HEK293 (cell line): Measurements from ENCODE around the gene LTB4R.

Experiments
- CTCF ChIA-PET: fragments of 350-600 bp; formaldehyde crosslinking; extraction: SDS; loops from one replicate; lab custom pipeline; 2021; ENCODE audit warnings: antibody characterized with exemption; lab: Yijun Ruan, JAX
- POLR2A ChIA-PET: fragments of 300-600 bp; formaldehyde crosslinking; extraction: SDS; loops from one replicate; lab custom pipeline; 2020; ENCODE audit warnings: antibody characterized with exemption, inconsistent platforms; lab: Yijun Ruan, JAX
- H3K27ac ChIP-seq: fragments of 200-500 bp; sonication (Bioruptor generic); 2 replicates; pipeline ENCODE4 v1.5.1; 2014; ENCODE audit warnings: low read depth, low read length, control low read depth, inconsistent platforms; ENCODE audit errors: extremely low read depth
- H3K36me3 ChIP-seq, 2 experiments: fragments of 200-500 bp in 1 of 2; sonication (Bioruptor generic) in 1 of 2; 1 replicate in 1 of 2; 2 replicates in 1 of 2; pipeline ENCODE4 v1.5.1; 2014 to 2017; ENCODE audit warnings: inconsistent platforms in 2 of 2, low read length in 2 of 2; ENCODE audit not compliant: control insufficient read depth in 2 of 2, insufficient read depth in 1 of 2
- H3K4me1 ChIP-seq: fragments of 200-500 bp; sonication (Bioruptor generic); 2 replicates; pipeline ENCODE4 v1.5.1; 2014; ENCODE audit warnings: mild to moderate bottlenecking, low read length, inconsistent platforms; ENCODE audit not compliant: control insufficient read depth, insufficient read depth
- H3K4me3 ChIP-seq: 2 replicates; pipeline ENCODE4 v1.5.1; 2011; ENCODE audit warnings: low read depth, mild to moderate bottlenecking, control low read depth, low read length, moderate library complexity
- H3K9me3 ChIP-seq: fragments of 200-500 bp; sonication (Bioruptor generic); 2 replicates; pipeline ENCODE4 v1.5.1; 2014; ENCODE audit warnings: low read depth, low read length, inconsistent platforms; ENCODE audit not compliant: control insufficient read depth, insufficient read depth
- GLI4 ChIP-seq: fragments of 450-650 bp; formaldehyde crosslinking; IDR thresholded peaks from 2 replicates; pipeline ENCODE4 v1.5.1; 2016; ENCODE audit warnings: missing biosample characterization, missing genetic modification characterization
- HOXA7 ChIP-seq: sonication (generic); formaldehyde crosslinking; IDR thresholded peaks from 2 replicates; pipeline ENCODE4 v1.8.1; 2022; ENCODE audit warnings: missing genetic modification reagents, borderline replicate concordance
- KLF7 ChIP-seq: fragments of 450-650 bp; formaldehyde crosslinking; IDR thresholded peaks from 2 replicates; pipeline ENCODE4 v1.5.1; 2016; ENCODE audit warnings: missing biosample characterization, missing genetic modification characterization, borderline replicate concordance
- KLF9 ChIP-seq: fragments of 450-650 bp; formaldehyde crosslinking; IDR thresholded peaks from 2 replicates; pipeline ENCODE4 v1.5.1; 2016; ENCODE audit warnings: missing biosample characterization, missing genetic modification characterization, low read depth
- ZBTB17 ChIP-seq: fragments of 450-650 bp; formaldehyde crosslinking; IDR thresholded peaks from 2 replicates; pipeline ENCODE4 v1.5.1; 2016; ENCODE audit warnings: missing biosample characterization, missing genetic modification characterization
- ZBTB7A ChIP-seq: fragments of 450-650 bp; formaldehyde crosslinking; IDR thresholded peaks from 2 replicates; pipeline ENCODE4 v1.5.1; 2016; ENCODE audit warnings: low read depth, missing biosample characterization, missing genetic modification characterization
- ZFP3 ChIP-seq: fragments of 450-650 bp; formaldehyde crosslinking; IDR thresholded peaks from 2 replicates; pipeline ENCODE4 v1.5.1; 2016; ENCODE audit warnings: low read depth, missing biosample characterization, missing genetic modification characterization
- ZNF121 ChIP-seq: fragments of 450-650 bp; formaldehyde crosslinking; IDR thresholded peaks from 2 replicates; pipeline ENCODE4 v1.5.1; 2016; ENCODE audit warnings: missing biosample characterization, missing genetic modification characterization
- ZNF248 ChIP-seq: fragments of 450-650 bp; formaldehyde crosslinking; IDR thresholded peaks from 2 replicates; pipeline ENCODE4 v1.5.1; 2017; ENCODE audit warnings: missing biosample characterization, missing genetic modification characterization
- ZNF292 ChIP-seq: fragments of 450-650 bp; formaldehyde crosslinking; IDR thresholded peaks from 2 replicates; pipeline ENCODE4 v1.5.1; 2016; ENCODE audit warnings: low read depth, missing biosample characterization, missing genetic modification characterization, borderline replicate concordance
- ZNF362 ChIP-seq: fragments of 450-650 bp; formaldehyde crosslinking; IDR thresholded peaks from 2 replicates; pipeline ENCODE4 v1.5.1; 2016; ENCODE audit warnings: missing biosample characterization, missing genetic modification characterization
- ZNF37A ChIP-seq: fragments of 450-650 bp; IDR thresholded peaks from 2 replicates; pipeline ENCODE4 v1.5.1; 2018; ENCODE audit warnings: missing biosample characterization, missing genetic modification characterization
- ZNF621 ChIP-seq: fragments of 450-650 bp; formaldehyde crosslinking; IDR thresholded peaks from 2 replicates; pipeline ENCODE4 v1.5.1; 2017; ENCODE audit warnings: missing biosample characterization, missing genetic modification characterization
- ZNF623 ChIP-seq: fragments of 450-650 bp; formaldehyde crosslinking; IDR thresholded peaks from 2 replicates; pipeline ENCODE4 v1.5.1; 2016; ENCODE audit warnings: missing biosample characterization, missing genetic modification characterization
- ZNF645 ChIP-seq: fragments of 450-650 bp; formaldehyde crosslinking; IDR thresholded peaks from 2 replicates; pipeline ENCODE4; 2016; ENCODE audit warnings: missing biosample characterization, missing genetic modification characterization
- ZNF843 ChIP-seq: fragments of 450-650 bp; formaldehyde crosslinking; IDR thresholded peaks from 2 replicates; pipeline ENCODE4 v1.5.1; 2016; ENCODE audit warnings: missing biosample characterization, missing genetic modification characterization
- TF ChIP-seq, protein P1 (sequence below): fragments of 450-650 bp; formaldehyde crosslinking; IDR thresholded peaks from 2 replicates; pipeline ENCODE4 v1.5.1; 2016; ENCODE audit warnings: missing biosample characterization, missing genetic modification characterization
- TF ChIP-seq, protein P2 (sequence below): fragments of 450-650 bp; formaldehyde crosslinking; IDR thresholded peaks from 2 replicates; pipeline ENCODE4 v1.5.1; 2016; ENCODE audit warnings: missing biosample characterization, missing genetic modification characterization

Gene LTB4R

GRCh38 chr14:24273422-24273998 lies 37.8 kb upstream of the LTB4R start:
- peaks cover 0 to 12% of the 10 kb centered on the region in 2 experiments; a peak in 1 of 3 replicates for H3K36me3 ChIP-seq
- CTCF ChIA-PET = interaction anchor here (0.9 to 1.8 kb wide), 4 partner anchors 19 to 31 kb away, joined by 5 to 14 read pairs (median 8); partner anchors contain the start of gene TINF2
- no peaks in the 10 kb centered on the region for H3K9me3 ChIP-seq
- H3K4me1 ChIP-seq = peaks cover 3% of the 10 kb centered on the region; the same call in 1 of the 2 replicates
- TF ChIP-seq, protein P1, sequence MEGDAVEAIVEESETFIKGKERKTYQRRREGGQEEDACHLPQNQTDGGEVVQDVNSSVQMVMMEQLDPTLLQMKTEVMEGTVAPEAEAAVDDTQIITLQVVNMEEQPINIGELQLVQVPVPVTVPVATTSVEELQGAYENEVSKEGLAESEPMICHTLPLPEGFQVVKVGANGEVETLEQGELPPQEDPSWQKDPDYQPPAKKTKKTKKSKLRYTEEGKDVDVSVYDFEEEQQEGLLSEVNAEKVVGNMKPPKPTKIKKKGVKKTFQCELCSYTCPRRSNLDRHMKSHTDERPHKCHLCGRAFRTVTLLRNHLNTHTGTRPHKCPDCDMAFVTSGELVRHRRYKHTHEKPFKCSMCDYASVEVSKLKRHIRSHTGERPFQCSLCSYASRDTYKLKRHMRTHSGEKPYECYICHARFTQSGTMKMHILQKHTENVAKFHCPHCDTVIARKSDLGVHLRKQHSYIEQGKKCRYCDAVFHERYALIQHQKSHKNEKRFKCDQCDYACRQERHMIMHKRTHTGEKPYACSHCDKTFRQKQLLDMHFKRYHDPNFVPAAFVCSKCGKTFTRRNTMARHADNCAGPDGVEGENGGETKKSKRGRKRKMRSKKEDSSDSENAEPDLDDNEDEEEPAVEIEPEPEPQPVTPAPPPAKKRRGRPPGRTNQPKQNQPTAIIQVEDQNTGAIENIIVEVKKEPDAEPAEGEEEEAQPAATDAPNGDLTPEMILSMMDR (tag by site-specific recombination) = no peak
- TF ChIP-seq GLI4 (tag by site-specific recombination) (no peak), ZNF362 (no peak)
- no peak overlapping the region for H3K4me3 ChIP-seq
- H3K27ac ChIP-seq = no peak overlapping the region
- POLR2A ChIA-PET = interaction anchor here (0.7 to 1.2 kb wide), 2 partner anchors 10 to 24 kb away, joined by 3 read pairs; no protein-coding TSS in a partner anchor

DNA sequence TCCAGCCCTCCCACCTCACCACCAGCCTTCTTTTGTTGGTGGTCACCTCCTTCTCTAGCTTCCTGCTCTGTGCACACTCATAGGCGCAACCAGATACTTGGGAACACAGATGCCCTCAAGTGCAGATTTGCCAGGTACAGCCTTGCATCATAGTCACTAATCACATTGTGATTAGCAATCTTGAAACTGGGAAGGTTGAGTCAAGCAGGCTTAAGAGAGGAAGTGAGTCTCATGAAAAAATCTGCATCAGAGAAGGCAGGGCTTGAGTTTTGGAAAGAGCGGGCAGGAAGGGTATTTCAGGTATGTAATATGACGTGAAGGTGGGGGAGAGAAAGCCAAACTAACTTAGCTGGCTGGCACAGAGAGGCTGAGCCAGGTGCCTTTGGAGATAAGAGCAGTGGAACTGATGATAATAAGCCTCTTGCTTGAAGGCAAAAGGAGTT lies 37.2 kb upstream of the LTB4R start:
- no peak overlapping the region for H3K4me3 ChIP-seq

DNA sequence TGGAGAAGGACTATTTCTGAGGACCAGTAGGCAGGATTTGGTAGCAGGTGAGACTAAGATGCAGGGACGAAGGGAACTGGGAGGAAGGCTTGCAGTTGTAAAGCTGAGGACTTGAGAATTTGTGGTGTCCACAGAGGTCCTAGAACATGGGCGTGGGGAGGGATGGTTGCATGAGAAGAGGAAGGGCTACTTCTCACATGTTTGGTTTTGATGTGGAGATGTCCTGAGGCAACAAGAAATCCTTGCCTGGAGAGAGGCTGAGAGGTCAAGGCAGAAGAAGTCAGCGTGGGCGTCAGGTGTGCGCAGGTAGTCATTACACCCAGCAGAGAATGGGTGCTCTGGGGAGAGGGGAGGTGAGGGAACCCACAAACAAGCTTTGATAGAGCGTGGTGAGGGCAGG lies 34.2 kb upstream of the LTB4R start:
- TF ChIP-seq ZNF645 (tag by site-specific recombination) = no peak
- TF ChIP-seq ZNF121 (tag by site-specific recombination) = no peak
- no peak for TF ChIP-seq ZFP3
- no peak for TF ChIP-seq KLF7 (tag by site-specific recombination)
- ChIA-PET POLR2A (no interaction called here), CTCF (interaction anchor here (0.6 to 1.3 kb wide), 2 partner anchors 132 to 218 kb away, joined by 4 to 5 read pairs; no protein-coding TSS in a partner anchor)
- Histone ChIP-seq H3K4me1 (no peaks in the 10 kb centered on the region), H3K4me3 (no peak overlapping the region), H3K9me3 (no peaks in the 10 kb centered on the region), H3K36me3 (no peaks in the 10 kb centered on the region), H3K27ac (no peak overlapping the region)

More for the DNA sequence above, 37.2 kb upstream of the LTB4R start:
- Histone ChIP-seq H3K9me3 (no peaks in the 10 kb centered on the region), H3K27ac (no peak overlapping the region), H3K4me1 (peaks cover 3% of the 10 kb centered on the region; the same call in 1 of the 2 replicates), H3K36me3 (peaks cover 0 to 6% of the 10 kb centered on the region in 2 experiments; a peak in 1 of 3 replicates)
- POLR2A ChIA-PET = interaction anchor here (0.7 kb wide), 2 partner anchors 9 to 22 kb away, joined by 3 to 4 read pairs; no protein-coding TSS in a partner anchor
- TF ChIP-seq ZBTB17 (tag by site-specific recombination) = 0 out of 2 replicates have a peak, but pooled peaks have one; percentile 44
- no peak for TF ChIP-seq ZNF623
- TF ChIP-seq, all 188 proteins: peak for 1
- CTCF ChIA-PET = interaction anchor here (0.9 to 1.8 kb wide), 4 partner anchors 19 to 31 kb away, joined by 5 to 14 read pairs (median 8); partner anchors contain the start of gene TINF2

DNA sequence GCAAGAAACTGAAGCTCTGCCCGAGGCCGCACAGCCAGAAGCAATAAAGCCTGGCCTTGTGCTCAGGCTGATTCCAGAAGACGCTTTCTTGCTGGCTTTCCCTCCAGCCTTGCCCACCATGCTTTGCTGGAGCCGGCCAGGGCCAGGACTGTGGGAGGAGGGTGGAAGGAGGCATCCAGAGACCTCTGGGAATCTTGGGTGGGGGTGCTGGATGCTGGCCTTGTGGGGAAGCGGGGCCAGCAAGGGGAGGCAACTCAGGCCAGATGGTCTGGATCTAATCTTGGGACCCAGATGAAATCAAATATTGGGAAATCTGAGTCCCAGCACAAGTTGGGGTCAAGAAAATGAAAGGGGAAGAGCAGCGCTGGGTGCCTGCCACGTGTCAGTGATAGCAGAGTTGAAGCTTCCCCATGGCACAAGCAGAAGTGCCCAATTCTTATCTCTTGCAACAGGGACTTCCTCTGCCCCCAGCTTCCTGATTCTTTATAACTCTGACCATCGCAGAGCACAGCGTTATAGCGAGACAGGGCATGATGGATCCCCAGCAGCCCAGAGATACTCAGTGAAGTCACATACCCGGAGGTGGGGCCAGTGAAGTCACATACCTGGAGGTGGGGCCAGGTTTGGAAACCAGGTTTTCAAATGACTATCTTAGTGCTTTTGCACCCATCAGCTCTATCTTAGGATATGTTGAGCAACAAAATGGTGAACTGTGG lies 33.5 kb upstream of the LTB4R start:
- no peaks in the 10 kb centered on the region for H3K9me3 ChIP-seq
- ChIA-PET CTCF (interaction anchor here (0.6 to 1.3 kb wide), 4 partner anchors 35 to 219 kb away, joined by 4 to 6 read pairs (median 5); partner anchors contain the start of gene TINF2), POLR2A (interaction anchor here (0.5 kb wide), 1 partner anchor 107 kb away, joined by 3 read pairs; no protein-coding TSS in a partner anchor)
- H3K27ac ChIP-seq = no peak overlapping the region
- no peak overlapping the region for H3K4me3 ChIP-seq
- no peaks in the 10 kb centered on the region for H3K36me3 ChIP-seq
- no peaks in the 10 kb centered on the region for H3K4me1 ChIP-seq
- TF ChIP-seq ZNF248 (no peak), ZNF621 (tag by site-specific recombination) (no peak), ZNF37A (no peak), ZNF292 (no peak), ZBTB7A (tag by site-specific recombination) (no peak), HOXA7 (CRISPR knock-in tag) (no peak), ZNF843 (tag by site-specific recombination) (no peak), KLF9 (tag by site-specific recombination) (no peak)
- TF ChIP-seq, protein P2, sequence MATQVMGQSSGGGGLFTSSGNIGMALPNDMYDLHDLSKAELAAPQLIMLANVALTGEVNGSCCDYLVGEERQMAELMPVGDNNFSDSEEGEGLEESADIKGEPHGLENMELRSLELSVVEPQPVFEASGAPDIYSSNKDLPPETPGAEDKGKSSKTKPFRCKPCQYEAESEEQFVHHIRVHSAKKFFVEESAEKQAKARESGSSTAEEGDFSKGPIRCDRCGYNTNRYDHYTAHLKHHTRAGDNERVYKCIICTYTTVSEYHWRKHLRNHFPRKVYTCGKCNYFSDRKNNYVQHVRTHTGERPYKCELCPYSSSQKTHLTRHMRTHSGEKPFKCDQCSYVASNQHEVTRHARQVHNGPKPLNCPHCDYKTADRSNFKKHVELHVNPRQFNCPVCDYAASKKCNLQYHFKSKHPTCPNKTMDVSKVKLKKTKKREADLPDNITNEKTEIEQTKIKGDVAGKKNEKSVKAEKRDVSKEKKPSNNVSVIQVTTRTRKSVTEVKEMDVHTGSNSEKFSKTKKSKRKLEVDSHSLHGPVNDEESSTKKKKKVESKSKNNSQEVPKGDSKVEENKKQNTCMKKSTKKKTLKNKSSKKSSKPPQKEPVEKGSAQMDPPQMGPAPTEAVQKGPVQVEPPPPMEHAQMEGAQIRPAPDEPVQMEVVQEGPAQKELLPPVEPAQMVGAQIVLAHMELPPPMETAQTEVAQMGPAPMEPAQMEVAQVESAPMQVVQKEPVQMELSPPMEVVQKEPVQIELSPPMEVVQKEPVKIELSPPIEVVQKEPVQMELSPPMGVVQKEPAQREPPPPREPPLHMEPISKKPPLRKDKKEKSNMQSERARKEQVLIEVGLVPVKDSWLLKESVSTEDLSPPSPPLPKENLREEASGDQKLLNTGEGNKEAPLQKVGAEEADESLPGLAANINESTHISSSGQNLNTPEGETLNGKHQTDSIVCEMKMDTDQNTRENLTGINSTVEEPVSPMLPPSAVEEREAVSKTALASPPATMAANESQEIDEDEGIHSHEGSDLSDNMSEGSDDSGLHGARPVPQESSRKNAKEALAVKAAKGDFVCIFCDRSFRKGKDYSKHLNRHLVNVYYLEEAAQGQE = no peak
